HG02571 (cell line): ENCODE measurements around the gene DAGLB.
"Not testable (repeated sequence)": the region's sequence is repeated elsewhere in the genome, so short reads cannot be mapped to it uniquely, and the experiment has no call there.

Experiments
- ATAC-seq: cut with Tn5 transposase; IDR thresholded peaks from one replicate; pipeline ENCODE4 v1.9.1; 2021; ENCODE audit warnings: mild to moderate bottlenecking, moderate library complexity; ENCODE audit not compliant: unreplicated experiment

The DAGLB gene

DNA sequence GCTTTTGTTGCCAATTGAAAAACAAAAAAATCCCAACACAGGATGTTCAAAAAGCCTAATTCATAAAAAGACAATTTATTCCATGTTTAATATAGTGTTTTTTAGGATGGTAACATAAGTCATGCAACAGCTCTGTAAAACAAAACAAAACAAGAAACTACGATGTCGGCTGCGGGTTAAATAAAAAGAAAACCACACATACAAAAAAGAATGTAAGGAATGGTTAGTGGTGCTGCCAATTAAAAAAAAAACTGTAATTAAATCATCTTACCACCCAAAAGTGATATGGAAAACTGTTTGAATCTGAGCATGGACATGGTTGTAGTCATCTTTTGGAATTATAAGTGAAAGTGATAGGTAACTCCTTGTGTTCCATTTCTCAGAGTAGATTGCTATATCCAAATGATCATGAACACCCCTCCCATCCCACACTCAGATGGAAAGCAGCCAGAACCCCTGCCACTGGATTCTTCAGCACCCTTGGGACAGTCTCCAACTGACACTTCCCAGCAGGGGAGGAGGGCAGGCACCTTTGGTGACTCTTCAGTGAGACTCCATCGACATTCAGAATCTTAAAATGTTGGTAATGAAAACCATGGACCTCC, 14.3 kb upstream of the DAGLB start:
- ATAC-seq = no peak

DNA sequence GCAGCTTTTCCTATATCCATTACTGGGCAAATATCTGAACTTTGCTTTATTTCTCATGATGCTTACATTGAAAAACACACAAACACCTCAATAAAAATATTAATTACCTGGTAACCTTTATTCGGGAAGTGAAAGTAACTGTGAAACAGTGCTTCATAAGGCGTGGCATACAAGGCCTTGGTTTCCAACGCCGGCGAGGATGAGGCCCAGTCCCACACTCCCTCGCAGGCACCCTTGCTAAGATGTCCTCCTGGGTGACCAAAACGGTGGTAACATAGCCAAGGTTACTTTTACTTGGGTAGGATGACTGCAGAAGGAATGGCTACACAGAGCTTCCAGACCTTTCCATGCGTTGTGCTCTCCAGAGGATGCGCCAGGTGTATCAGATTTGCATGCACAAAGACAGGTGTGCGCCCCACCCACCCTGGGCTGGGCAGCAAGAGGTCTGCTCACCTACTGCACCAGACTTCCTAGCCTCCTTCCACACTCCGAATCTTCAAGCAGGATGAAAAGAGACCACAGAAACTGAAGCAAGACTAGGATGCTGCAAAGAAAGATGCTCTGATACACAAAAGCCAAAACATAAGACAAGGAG, 13.3 kb upstream of the DAGLB start:
- ATAC-seq = no peak

DNA sequence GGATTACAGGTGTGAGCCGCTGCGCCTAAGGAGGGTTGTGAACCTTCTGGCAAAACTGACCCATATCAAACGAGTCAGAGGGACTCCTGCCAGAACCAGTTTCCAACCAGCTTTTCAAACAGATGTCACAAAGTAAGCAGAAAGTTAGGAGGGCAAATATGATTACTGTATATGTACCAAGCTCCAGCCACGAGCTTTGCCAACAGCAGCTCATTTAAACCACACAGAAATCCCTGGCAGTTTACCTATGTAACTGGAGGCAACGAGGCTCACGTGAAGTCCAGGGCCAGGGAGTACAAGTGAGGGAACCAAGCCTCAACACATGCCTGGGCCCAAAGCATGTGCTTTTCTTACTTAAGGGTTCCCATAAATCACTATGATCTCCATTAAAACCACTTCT, 12.5 kb upstream of the DAGLB start:
- ATAC-seq = no peak

DNA sequence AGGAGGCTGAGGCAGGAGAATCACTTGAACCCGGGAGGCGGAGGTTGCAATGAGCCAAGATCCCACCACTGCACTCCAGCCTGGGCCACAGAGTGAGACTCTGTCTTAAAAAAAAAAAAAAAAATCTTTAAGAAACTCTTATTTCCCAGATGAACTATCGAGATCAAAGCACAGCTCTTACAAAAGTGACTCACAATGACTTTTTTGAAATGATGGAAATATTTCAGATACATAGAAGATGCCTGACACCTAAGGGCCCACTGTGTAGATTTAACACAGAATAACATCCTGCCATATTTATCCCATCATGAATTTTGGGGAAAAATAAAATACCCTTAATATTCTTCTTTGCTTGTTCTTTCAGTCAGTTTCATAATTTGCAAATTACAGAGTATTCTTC, 10.9 kb upstream of the DAGLB start:
- not testable (repeated sequence) for ATAC-seq

DNA sequence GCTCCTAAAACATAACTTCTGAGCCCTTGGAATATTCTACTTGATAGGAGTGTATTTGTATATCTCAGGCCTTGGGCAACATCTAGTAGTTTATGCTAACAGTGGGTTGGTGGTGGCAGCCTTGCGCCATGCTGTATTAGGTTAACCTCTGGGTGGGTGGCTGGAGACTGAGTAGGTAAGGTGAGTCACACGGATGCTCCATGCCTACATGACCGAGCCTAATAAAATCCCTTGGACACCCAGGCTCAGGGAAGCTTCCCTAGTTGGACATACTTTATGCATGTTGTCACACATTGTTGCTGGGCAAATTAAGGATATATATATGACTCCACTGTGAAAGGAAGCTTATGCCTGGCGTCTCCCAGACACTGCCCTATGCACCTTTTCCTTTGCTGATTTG, 6.0 kb upstream of the DAGLB start:
- no peak for ATAC-seq

DNA sequence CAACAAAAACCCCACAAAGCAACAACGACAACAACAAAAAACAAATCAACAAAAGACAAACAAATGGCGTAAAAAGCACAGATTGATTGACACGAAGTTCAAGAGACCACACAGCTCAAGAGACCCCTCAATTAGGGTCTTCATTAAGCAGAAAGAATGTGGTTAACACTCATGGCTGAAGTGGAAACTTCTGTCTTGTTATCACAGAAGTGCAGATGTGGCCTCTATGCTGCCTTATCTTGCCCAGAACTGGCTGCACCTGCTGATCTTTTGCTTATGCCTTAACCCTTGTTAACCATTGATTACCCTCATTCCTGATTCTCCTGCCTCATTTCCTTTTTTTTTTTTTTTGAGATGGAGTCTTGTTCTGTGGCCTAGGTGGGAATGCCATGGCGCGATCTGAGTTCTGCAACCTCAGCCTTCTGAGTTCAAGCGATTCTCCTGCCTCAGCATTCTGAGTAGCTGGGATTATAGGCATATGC, 3.5 kb upstream of the DAGLB start:
- no peak for ATAC-seq

DNA sequence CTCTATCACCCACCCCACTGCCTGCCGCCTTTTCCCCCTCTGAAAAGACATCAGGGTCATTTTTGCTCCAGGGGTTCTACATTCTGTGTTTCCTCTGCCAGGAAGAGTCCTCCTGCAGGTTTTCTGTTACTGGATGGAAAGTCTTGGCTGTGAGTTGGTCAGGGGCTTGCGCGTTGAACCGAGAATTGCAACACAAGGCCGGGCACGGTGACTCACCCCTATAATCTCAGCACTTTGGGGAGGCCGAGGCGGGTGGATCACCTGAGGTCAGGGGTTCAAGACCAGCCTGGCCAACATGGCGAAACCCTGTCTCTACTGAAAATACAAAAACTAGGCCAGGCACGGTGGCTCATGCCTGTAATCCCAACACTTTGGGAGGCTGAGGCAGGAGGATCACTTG, 2.8 kb upstream of the DAGLB start:
- ATAC-seq = not testable (repeated sequence)

DNA sequence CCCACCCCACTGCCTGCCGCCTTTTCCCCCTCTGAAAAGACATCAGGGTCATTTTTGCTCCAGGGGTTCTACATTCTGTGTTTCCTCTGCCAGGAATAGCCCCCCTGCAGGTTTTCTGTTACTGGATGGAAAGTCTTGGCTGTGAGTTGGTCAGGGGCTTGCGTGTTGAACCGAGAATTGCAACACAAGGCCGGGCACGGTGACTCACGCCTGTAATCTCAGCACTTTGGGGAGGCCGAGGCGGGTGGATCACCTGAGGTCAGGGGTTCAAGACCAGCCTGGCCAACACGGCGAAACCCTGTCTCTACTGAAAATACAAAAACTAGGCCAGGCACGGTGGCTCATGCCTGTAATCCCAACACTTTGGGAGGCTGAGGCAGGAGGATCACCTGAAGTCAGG, 2.1 kb upstream of the DAGLB start:
- not testable (repeated sequence) for ATAC-seq

DNA sequence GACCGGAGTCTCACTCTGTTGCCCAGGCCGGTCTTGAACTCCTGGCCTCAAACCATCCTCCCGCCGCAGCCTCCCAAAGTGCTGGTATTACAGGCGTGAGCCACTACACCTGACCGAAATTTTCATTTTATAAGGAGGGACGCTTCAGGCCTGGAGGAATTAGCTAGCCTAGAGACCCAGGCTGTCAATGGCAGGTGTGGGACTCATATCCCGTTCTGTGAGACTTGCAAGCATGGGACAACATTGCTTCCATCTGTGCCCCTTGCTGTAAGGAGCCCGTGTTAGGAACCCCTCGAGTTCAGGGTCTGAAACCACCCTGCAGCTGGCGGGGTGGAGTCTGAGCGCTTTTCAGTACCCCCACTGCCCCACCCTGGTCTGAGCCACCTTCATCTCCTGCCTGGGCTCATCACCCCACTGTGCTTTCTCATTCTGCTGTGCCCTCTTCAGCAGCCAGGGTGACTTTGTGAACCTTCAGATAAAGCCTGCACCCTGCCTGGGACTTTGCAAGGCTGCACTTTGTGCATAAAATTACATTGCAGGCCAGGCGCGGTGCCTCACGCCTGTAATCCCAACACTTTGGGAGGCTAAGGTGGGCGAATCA, 1.3 kb upstream of the DAGLB start:
- no peak for ATAC-seq

DNA sequence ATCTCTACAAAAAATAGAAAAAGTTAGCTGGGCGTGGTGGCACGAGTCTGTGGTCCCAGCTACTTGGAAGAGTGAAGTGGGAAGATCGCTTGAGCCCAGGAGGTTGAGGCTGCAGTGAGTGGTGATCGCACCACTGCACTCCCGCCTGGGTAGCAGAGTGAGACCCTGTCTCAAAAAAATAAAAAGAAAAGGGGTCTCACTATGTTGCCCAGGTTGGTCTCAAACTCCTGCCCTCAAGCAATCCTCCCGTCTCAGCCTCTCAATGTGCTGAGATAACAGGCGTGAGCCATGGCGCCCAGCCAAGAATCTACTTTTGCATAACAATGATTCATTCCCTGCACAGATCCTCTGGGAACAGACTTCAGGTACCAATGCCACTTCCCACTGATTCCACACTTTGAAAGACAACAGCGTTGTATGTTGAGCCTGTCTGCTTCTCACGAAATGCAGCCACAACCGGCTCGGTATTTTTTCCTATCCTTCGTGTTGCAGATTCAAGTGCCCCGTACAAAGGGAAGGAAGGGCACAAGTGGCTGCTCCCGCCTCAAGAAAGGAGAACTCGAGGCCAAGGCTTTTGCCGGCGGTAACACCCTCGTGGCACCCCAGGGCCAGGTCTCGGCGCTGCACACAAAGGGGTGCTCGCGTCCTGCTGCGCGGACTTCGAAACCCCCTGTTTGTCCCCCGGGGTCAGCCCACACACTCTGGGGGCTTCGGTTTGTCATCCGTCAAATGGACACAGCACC, 745 bp downstream of the DAGLB start:
- ATAC-seq = peak; percentile 22

DNA sequence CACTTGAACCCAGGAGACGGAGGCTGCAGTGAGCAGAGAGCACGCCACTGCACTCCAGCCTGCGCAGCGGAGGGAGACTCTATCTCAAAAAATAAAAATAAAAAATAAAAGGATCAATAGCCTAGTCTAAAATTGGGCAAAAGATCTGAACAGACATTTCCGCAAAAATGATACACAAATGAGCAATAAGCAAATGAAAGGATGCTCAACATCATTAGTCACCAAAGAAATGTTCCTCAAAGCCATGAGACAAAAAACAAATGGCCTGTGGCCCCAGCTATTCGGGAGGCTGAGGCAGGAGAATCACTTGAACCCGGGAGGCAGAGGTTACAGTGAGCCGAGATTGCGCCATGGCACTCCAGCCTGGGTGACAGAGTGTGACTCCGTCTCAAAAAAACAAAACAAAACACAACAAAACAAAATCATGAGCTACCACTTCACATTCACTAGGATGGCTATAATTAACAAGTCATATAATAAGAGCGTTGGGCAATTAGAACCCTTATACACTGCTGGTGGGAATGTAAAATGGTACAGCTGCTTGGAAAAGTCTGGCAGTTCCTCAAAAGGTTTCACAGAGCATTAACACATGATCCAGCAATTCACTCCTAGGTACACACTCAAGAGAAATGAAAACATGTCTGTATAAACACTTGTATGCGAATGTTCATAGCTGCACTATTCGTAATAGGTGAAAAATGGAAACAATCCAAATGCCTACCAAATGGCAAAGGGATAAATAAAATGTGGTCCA, 3.1 kb downstream of the DAGLB start:
- ATAC-seq = no peak

DNA sequence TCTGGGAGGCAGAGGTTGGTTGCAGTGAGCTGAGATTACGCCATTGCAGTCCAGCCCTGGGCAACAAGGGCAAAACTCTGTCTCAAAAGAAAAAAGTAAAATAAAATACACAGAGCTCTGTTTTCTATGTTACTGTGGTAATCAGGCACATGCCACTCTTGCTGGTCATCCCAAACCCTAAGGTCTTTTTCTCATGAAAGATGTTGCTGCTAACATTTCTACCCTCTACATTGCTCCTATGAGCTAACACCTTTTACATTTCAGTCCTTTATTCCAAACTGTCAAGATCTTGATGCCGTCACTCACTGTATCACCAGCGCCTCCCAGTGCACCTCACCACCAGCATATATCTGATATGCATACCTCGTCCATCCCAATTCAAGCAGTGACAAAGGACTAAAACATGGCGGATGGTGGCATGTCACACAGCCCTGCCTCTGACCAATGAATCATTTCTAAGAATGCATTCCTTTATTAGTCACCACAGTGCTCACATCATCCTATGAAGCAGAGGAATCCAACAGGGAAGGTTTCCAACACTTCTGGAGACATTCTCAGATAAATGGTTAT, 4.3 kb downstream of the DAGLB start:
- ATAC-seq = no peak

DNA sequence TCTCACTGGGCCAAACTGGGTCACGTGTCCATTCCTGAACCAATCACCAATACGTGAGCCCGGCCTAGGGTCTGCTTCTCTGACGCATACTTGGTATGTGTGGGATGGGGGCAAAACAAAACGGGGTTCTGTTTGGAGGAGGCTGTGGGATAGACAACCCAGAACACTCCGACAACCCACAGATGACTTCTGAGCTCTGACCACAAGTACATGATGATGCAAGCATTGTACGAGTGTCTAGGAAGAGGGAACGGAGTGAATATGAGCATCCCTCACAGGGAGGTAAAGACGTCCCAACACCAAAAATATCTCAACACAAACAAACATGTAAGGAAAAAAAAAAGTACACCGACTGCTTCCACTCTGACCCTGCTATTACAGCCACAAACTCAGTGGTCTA, 5.6 kb downstream of the DAGLB start:
- no peak for ATAC-seq

DNA sequence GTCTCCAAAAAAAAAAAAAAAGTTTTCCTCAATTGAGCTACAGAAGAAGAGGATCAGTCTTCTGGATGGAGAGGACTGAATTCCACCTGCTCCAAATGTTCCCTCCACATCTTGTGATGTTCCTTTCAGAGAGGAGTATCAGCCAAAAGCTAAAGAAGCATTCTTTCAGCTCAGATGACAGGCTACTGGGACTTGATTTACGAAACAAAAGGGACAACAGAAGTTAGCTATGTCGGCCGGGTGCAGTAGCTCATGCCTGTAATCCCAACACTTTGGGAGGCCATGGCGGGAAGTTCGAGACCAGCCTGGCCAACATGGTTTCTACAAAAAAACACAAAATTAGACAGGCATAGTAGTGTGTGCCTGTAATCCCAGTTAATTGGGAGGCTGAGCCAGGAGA, 7.4 kb downstream of the DAGLB start:
- no peak for ATAC-seq

DNA sequence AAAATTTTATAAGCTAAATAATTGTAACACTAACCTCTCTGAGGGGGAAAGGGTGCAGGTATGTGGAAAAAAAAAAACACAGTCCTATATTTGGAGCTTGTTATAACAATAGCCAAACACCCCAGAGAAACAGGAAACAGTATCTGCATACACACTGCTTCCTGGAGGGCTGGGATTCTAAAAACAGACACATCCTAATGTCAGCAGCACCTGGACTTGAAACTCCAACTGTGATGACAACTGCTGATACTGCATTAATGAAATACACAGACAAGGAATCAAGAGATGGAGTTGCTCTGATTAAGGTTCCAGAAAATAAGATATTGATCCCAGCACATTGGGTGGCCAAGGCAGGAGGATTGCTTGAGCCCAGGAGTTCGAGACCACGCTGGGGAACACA, 9.3 kb downstream of the DAGLB start:
- no peak for ATAC-seq

DNA sequence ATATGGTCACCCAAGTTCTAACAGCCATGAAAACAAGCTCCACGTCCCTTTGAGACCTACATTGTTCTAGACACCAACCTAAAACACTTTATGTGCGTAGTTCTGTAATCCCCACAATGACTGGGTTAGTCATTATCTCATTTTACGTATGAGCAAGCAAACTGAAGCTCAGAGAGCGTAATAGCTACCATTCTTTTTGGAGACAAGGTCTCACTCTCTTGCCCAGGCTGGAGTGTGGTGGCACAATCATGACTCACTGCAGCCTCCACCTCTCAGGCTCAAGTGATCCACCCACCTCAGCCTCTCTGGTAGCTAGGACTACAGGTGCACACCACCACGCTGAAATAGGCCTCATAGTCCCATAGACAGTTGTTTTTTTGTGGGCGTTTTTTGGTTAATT, 10.5 kb downstream of the DAGLB start:
- no peak for ATAC-seq

DNA sequence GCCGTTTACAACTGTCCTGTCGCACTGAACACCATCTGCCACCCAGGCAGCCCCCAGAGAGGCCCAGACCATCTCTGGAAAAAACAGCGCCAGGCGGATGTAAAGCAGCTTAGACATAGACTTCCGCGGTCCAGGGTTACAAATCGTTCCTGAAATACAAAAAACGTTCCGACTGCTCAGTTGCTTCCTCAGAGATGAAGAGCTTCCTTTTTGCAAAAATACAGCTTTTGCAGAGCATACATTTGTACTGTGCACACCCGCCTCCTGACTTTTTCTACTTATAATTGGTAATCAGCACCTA, 11.4 kb downstream of the DAGLB start:
- ATAC-seq = no peak

DNA sequence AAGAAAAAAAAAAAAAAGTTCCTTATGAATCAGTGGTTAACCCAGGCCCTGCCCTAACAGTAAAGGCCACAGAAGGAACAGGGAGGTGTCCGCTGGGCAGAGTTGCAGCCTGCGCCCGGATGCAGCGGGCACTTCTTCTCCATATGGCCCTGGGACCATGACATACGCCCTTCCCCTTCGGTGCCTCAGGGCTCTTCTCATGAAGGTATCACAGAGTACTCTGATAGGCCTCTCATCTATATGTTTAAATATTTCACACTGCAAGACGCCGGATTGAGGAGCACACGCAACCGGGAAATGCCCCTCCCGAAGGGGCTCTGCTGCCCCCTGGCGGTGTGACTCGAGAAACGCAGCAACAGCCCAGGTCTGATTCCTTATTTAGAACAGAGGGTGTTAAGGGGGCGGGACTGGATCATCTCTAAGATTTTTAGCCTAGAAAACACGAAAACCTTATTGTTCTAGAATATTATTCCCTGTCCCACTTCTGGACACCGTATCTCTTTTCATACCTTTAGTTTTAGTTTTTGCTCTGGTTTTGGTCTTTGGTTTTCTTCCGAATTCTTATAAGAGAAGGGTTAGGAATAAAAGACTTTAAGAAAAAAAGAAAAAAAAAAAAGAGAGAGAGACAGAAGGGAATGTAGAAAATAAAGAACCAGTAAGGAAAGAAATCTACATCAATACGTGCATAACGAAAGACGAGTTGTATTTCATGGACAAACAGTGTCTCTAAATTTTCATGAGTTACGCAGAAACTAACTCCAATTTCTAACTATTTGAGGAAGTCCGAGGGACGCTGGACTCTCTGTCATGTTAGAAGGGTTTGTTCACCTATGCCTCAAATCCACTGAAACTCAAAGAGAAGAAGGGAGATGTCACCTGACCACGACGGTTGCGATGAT, 12.0 kb downstream of the DAGLB start:
- ATAC-seq = peak; percentile 71

DNA sequence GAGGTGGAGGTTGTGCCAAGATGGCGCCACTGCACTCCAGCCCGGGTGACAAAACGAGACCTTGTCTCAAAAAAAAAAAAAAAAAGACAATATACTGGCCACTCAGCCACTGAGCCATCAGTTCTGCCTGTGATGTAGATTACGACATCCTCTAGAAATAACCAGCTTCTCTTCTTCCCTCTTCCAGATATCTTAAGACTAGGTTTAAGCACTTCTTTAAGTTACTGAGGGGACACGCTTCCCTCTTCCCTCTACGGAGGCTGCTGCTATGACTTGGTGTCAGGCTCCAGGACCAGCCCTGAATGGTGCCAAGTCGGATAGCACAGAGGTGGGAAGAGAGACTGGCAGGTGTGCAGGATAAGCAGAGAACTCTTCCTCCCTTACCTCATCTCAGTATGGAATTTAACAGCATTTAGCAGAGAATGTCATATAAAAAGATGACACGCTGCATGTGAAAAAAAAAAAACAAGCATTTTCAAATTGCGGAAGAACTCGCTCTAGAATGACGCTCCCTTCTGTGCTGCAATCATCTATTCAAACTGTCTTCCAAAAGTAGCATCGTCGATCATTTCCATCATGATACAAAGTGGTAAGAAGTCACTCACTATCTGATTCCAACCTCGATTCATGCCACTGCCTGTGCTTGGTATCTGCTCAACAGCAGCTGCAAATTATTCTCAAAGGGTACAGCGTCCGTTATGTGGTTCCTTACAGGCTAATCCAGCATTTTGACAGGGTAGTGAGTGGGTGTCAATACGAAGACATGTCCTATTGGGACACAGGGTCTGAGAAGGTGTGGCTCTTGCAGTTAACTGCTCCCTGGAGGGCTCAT, 13.8 kb downstream of the DAGLB start:
- ATAC-seq = no peak
